Midbrain (tissue), 1 donor: Measurements from ENCODE around the gene RDH16.
"Not testable (repeated sequence)": the region's sequence is repeated elsewhere in the genome, so short reads cannot be mapped to it uniquely, and the experiment has no call there.

ENCODE experiments used
- DNase-seq: peaks from one replicate; lab custom pipeline; 2025; lab: John Stamatoyannopoulos, UW

The RDH16 gene

GRCh38 chr12:56954057-56954957, 3.1 kb downstream of the RDH16 start:
- no peak for DNase-seq

GRCh38 chr12:56953314-56953713, 4.1 kb downstream of the RDH16 start:
- no peak for DNase-seq

- no peak for DNase-seq
Observed at GRCh38 chr12:56951582-56952339, 5.6 kb downstream of the RDH16 start.

GRCh38 chr12:56948881-56949280, 8.5 kb downstream of the RDH16 start:
- DNase-seq = no peak

GRCh38 chr12:56948457-56948777, 9.0 kb downstream of the RDH16 start:
- DNase-seq = no peak

GRCh38 chr12:56947633-56948456, 9.6 kb downstream of the RDH16 start:
- no peak for DNase-seq

GRCh38 chr12:56943878-56944277, 13.5 kb downstream of the RDH16 start:
- DNase-seq = no peak

GRCh38 chr12:56943374-56943773, 14.0 kb downstream of the RDH16 start:
- DNase-seq = not testable (repeated sequence)

GRCh38 chr12:56941299-56942017, 15.9 kb downstream of the RDH16 start:
- DNase-seq = no peak

- not testable (repeated sequence) for DNase-seq
Observed at GRCh38 chr12:56940942-56941298, 16.5 kb downstream of the RDH16 start.

GRCh38 chr12:56935752-56936151, 21.7 kb downstream of the RDH16 start:
- no peak for DNase-seq

- no peak for DNase-seq
Observed at GRCh38 chr12:56935157-56935556, 22.3 kb downstream of the RDH16 start.

- DNase-seq = no peak
Observed at GRCh38 chr12:56933826-56934625, 23.4 kb downstream of the RDH16 start, which contains the start of gene SDR9C7. SDR9C7 (minus strand) TSS chr12:56934408; CDS start chr12:56934261, 147 bp downstream.

GRCh38 chr12:56932867-56933266, 24.5 kb downstream of the RDH16 start:
- no peak for DNase-seq

- DNase-seq = no peak
Observed at GRCh38 chr12:56932146-56932545, 25.3 kb downstream of the RDH16 start.

GRCh38 chr12:56931474-56931978, 25.9 kb downstream of the RDH16 start:
- DNase-seq = no peak

GRCh38 chr12:56930241-56930640, 27.2 kb downstream of the RDH16 start:
- DNase-seq = no peak

GRCh38 chr12:56929780-56930179, 27.6 kb downstream of the RDH16 start:
- no peak for DNase-seq

GRCh38 chr12:56928262-56928661, 29.1 kb downstream of the RDH16 start:
- no peak for DNase-seq

GRCh38 chr12:56927281-56927680, 30.1 kb downstream of the RDH16 start:
- no peak for DNase-seq

- peak; percentile 12 for DNase-seq
Observed at GRCh38 chr12:56922031-56922430, 35.4 kb downstream of the RDH16 start.
